Kasumi-1 (cell line): ENCODE data around the gene MLNR.
A peak's percentile ranks its signal among the peaks of the same experiment; 100 is the strongest.

Source experiments
- DNase-seq, 2 experiments: peaks; one replicate each; lab custom pipeline; 2025; lab: John Stamatoyannopoulos, UW

The MLNR gene, protein sequence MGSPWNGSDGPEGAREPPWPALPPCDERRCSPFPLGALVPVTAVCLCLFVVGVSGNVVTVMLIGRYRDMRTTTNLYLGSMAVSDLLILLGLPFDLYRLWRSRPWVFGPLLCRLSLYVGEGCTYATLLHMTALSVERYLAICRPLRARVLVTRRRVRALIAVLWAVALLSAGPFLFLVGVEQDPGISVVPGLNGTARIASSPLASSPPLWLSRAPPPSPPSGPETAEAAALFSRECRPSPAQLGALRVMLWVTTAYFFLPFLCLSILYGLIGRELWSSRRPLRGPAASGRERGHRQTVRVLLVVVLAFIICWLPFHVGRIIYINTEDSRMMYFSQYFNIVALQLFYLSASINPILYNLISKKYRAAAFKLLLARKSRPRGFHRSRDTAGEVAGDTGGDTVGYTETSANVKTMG

DNA sequence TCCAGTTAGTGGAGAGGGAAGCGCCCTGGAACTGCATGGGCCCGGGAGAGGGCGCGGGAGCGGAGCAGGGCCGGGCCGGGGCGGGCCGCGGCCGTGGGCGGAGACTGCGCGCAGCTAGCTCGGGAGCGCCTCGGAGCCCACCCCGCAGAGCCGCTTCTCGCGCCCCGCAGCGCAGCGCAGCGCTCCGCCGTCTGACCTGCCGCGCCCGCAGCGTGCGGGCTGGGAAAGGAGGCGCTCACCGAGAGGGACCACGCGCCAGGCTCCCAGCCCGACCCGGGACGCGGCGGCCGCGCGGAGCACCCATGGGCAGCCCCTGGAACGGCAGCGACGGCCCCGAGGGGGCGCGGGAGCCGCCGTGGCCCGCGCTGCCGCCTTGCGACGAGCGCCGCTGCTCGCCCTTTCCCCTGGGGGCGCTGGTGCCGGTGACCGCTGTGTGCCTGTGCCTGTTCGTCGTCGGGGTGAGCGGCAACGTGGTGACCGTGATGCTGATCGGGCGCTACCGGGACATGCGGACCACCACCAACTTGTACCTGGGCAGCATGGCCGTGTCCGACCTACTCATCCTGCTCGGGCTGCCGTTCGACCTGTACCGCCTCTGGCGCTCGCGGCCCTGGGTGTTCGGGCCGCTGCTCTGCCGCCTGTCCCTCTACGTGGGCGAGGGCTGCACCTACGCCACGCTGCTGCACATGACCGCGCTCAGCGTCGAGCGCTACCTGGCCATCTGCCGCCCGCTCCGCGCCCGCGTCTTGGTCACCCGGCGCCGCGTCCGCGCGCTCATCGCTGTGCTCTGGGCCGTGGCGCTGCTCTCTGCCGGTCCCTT lies at the start of gene MLNR:
TSS of gene MLNR (plus strand) at position 303 of the 820 bp plus-strand sequence. CDS start at position 303, 0 bp downstream.
- peak; percentile 30 to 39 for DNase-seq

DNA sequence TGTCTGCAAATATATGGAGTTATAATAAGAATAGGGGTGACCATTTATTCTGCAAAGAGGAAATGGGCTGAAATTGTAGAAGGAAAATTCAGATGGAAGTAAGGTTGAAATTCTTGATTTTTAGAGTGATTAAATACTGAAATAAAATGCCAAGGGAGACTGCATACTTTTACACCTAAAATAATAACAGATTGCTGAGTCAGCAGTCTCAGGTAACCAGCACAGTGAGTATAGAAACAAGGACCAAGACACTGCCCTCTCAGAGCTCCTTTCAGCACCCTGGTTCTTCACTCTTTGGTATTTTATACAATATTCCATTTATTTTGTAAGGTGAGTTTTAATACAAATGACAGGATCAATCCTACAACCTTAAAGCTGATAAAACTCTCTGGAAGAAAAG lies 48.8 kb upstream of the MLNR start:
- no peak for DNase-seq

DNA sequence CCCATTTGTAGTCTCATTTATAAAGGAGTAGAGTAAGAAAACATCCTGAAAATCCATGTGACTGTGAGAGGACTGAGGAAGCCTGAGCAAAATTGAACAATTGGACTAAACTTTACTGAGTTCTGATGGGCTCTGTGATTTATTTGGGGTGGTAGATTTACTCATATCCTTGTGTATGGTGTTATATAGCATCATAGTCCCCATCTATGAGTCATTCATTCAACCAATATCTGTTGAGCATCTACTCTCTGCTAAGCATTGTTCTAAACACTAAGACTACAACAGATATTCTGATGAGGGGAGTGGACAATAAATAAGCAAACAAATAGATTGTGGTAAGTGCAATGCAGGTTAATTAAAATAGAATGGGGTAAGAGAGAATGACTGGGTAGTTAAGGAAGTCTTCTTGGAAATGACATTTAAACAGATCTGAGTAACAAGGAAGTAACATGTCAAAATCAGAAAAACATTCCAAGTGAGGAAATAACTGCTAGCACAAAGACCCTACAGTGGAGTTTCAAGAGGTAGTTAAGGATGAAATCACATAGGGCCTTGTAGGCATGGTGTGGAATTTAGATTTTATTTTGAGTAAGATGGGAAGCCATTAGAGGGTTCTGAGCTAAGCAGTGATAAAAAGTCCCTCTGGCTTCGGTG lies 36.3 kb upstream of the MLNR start:
- peak in 1 of 2 experiments; percentile 10 for DNase-seq

DNA sequence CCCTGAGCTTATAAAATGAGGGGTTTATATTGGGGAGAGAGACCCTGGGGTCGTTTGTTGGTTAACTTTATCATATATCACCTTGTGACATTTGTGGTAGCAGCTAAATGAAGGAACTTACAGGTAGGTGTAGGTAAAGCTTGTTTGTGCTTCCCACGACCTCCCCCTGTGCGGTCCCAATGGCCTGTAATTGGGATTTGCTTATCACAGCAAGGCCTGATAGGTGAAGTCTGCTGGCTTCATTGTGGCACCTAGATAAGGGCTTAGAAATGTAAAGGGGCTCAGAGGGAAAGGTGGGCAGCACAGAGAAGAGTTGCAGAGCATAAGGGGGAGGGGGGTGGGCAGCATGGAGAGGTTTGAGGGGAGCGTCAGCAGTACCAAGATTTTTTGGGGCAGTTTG lies 35.5 kb upstream of the MLNR start:
- DNase-seq: no peak

DNA sequence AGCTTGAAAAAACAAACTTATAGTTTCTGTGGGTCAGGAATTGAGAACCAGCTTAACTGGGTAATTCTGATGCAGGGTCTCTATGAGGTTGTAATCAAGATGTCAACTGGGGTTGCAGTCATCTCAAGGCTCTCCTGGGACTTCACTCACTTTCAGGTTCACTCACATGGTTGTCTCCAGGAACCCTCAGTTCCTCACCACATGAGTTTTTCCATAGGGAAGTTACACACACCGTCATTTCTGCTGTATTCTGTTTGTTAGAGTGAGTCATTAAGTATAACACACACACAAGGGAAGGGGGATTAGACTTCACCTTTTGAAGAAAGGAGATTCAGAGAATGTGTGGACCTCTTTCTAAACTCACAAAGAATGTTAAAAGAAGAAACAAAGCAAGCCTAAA lies 34.9 kb upstream of the MLNR start:
- peak; percentile 51 to 53 for DNase-seq

DNA sequence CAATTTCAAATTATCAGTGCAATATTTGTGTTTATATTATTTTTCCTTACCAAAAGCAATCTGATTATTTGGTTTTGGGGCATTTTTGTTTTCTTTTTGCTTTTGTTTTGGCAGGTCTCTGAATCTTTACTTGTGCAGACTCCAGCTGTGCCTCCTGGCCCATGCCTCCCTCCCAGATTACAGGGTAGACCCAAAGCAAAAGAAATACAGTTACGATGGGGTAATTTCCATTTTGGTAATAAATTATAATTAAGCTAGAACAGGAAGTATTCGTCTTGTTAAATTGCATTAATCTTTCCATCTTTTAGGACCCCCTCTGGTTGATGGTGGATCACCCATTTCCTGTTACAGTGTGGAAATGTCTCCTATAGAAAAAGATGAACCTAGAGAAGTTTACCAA lies 29.2 kb upstream of the MLNR start:
- no peak for DNase-seq

DNA sequence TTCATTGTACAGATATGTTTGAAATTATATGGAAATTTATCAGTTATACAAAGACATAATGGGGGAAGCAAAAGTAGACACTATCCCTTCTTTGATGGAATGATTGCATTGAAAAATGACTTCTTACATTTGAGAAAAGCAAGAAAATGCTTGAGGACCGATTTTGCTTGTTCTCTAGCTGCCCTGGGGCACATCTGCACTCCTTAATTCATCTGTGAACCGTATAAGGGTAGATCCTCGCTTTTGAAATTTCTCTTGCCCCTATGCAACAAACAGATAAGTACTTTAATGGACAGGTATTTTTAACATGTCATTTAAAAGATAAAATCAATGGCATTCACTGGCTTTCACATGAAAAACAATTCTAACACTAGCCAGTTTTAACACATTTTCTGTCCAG lies 13.5 kb upstream of the MLNR start:
- no peak for DNase-seq

DNA sequence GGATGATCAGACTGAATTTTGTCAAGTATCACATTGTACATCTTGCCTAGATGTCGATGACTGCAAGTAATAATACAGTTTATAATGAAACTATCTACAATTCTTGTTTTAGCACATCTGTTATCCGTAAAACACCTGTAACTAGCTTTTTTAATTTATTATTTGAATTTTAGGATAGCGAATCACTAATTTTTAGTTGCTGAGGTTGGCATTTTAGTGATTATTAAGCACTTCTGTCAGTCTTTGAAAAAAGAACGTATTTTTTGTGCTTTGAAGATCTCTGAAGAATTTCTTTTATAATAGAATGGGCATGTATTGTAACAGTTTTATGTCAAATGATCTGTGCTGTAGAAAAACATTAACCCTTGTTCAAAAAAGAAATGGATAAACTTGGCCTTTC lies 11.5 kb upstream of the MLNR start:
- DNase-seq: no peak

DNA sequence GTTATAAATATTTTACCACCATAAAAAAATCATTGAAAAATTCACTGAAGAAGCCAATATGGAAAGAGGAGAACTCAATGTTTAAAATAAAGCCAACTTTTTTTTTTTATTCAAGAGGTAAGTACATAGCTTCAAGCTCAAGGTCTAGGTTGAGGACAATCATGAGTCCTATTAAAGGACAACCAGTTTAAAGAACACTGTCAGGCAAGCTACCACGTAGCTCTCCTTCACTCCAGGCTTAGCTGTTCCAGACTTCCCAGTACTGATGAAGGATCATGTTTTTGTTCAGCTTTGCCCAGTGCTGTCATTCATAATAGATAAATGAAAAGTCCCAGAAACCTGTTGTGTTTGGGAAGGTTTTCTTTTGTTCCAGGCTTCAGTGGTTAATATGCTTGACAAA lies 10.0 kb upstream of the MLNR start:
- DNase-seq: no peak

DNA sequence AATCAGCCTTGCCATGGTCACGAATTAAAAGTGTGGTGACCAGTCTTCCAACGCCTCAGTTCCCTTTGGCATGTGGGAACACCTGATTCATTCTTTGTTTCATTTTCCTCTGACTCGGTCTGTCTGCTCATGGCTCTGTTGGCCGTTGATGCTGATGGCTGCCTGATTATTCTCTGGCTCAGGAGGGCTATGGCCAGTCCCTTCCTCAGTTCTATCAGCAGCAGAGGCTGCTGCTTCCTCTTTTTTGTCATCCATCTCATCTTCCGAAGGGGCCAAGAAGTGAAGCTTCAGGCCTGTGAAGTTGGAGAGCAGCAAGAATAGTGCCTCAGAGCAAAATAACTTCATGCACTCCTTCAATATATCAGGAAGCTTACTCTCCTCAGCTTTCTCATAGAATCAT lies 9.5 kb upstream of the MLNR start:
- DNase-seq: peak in 1 of 2 experiments; percentile 7

DNA sequence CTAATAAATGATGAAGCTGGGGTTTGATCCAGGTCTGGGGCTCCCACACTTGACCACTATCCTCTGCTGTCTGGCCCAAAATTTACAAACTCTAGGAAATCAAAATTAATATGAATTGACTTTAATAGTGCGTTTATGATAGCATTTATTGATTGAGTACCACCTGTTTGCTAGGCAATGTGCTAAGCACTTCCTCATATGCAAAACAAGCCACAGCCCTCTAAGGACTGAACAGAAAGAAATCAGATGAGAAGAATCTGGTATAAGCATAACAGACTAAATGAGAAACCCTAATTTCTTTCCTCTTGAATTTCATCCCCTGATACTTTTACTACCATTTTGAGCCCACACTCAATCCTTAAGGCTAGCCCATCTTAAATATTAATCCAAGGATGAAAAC lies 6.6 kb upstream of the MLNR start:
- DNase-seq: peak in 1 of 2 experiments; percentile 6

DNA sequence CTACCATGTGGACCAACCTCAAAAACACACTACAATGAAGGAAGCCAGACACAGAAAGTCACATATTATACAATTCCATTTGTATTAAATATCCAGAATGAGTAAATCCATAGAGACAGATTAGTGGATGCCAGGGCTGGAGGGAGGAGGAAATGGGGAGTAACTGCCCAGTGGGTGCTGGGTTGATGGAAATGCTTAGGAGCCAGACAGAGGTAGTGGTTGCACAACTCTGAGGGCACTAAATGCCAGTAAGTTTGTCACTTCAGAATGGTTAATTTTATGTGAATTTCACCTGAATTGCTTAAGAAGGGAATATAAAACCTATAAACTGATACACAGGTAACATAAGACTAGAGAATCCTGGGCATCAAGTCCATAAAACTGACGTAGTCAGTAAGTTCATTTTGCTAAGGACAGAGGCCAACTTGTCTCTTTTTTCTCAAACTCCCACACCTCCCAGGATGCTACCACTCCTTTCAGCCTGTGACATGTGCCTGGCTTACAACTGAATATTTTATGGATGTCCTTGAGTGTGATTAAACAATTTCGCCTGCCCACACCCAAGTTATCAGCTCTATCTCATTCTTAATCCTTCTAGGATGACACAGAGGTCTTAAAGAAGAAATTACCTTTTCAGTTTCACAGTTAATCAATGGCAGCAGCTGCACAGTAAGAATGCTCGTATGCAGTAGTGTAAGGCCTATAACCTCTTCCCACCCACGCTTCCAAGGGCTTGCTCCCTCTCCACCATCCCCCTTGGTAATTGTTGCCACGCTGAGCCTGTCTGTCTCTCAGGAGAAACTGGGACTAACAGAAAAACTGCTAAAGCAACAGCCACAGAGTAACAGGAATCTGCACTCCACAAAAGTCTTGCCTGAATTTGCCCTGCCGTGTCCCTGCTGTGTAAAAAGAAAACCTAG lies 5.9 kb upstream of the MLNR start:
- peak in 1 of 2 experiments; percentile 78 for DNase-seq

- DNase-seq: peak; percentile 97 to 99
Measured at GRCh38 chr13:49214917-49215376, 5.2 kb upstream of the MLNR start.

DNA sequence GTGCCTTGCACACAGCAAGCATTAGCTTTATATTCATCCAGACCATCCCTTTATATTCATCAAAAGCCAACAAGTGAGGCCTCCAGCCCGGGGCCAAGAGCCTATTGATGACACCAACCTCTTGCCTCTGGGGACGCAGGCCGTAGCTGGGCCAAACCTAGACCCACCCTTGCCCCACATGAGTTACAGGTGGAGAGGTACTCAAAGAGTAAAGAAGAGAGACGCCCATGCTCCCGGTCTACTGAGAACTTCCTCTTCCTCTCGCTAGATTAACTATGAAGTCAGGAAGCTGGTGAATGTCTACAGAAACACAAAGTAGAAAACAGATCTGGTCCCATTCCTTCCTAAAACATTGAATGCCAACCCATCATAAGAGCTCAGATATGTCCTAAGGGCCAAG lies 3.8 kb upstream of the MLNR start:
- peak; percentile 55 to 65 for DNase-seq

GRCh38 chr13:49217962-49218492 lies 2.1 kb upstream of the MLNR start:
- no peak for DNase-seq

- no peak for DNase-seq
Measured at GRCh38 chr13:49218493-49219051, 1.6 kb upstream of the MLNR start.

GRCh38 chr13:49219647-49220035 lies 497 bp upstream of the MLNR start:
- peak; percentile 30 to 39 for DNase-seq

- DNase-seq: no peak
Measured at GRCh38 chr13:49220856-49221589, 885 bp downstream of the MLNR start.

DNA sequence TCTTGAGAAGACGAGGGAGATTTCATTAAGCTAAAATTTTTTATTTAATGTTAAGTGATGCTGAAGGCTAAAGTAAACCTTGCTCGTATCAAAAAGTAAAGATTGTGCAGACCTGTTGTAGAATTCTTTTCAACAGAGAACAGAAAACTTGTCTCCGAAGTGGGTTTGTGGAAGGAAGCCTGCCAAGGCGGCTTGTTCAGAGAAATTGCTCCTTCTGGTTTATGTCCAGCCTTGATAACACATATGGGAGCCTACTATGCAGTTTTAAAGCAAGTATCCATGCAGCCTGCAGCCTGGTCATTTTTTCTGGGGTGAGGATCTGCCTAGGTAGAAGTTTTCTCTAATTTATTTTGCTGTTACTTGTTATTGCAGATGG lies 1.4 kb downstream of the MLNR start:
- DNase-seq: no peak
